C4-2B (cell line): Measurements from ENCODE around the gene PPP4R3B.

Experiments
- ZFX ChIP-seq: fragments of 450-650 bp; IDR thresholded peaks from 2 replicates; pipeline ENCODE4 v1.6.1; 2017
- TF ChIP-seq, protein P1 (sequence below): fragments of 450-650 bp; conservative IDR thresholded peaks from 2 replicates; pipeline ENCODE4 v1.5.1; 2017; ENCODE audit warnings: mild to moderate bottlenecking

DNA sequence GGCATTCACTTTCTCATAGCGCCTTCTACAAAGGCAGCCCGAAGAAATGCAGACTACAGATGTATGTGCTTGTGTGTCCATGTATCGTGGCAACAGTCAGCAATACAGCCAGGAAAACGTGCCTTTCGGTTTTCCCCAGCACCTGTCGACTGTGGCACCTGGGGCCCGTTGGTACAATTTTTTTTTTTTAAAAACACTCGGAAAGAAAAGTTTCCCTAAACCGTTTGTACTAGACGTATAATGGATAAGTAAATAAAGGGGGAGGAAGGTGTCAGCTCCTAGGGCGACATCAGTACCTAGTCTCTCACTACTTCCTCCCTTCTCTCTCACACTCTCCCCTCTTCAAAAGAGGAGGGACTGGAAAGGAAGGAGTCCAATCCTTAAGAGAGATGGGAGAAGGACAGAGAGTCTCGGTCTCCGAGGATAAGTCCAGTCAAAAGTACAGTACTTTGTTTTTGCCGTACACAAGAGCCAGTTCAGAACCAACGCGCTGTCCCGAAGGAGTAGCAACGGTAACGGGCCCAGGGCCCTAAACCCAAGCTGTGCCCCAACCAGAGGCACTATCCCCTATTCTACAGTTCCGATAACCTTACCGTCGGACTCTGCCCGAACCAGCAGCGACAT, 759 bp downstream of the PPP4R3B start:
- TF ChIP-seq, protein P1, sequence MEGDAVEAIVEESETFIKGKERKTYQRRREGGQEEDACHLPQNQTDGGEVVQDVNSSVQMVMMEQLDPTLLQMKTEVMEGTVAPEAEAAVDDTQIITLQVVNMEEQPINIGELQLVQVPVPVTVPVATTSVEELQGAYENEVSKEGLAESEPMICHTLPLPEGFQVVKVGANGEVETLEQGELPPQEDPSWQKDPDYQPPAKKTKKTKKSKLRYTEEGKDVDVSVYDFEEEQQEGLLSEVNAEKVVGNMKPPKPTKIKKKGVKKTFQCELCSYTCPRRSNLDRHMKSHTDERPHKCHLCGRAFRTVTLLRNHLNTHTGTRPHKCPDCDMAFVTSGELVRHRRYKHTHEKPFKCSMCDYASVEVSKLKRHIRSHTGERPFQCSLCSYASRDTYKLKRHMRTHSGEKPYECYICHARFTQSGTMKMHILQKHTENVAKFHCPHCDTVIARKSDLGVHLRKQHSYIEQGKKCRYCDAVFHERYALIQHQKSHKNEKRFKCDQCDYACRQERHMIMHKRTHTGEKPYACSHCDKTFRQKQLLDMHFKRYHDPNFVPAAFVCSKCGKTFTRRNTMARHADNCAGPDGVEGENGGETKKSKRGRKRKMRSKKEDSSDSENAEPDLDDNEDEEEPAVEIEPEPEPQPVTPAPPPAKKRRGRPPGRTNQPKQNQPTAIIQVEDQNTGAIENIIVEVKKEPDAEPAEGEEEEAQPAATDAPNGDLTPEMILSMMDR: no peak
- TF ChIP-seq ZFX: no peak
